Measurements from ENCODE around the gene HTRA3. TPM values are rescaled to one million over a fixed set of nuclear protein-coding genes. Genes with fewer than 3 reads are reported as not detected.

HTRA3 gene
- total RNA-seq, 1 donor from 2014 or later: 0.16 TPM

- no peak overlapping the region for H3K4me3 Mint-ChIP-seq (ENCODE audit: unreplicated experiment)
- no peak for TF ChIP-seq CTCF (IDR thresholded peaks at IDR 0.05)
- no peak for DNase-seq (ENCODE audit: extremely low spot score, unreplicated experiment)
- no peaks in the 10 kb centered on the region for H3K9me3 Mint-ChIP-seq (ENCODE audit: unreplicated experiment)
- no peak overlapping the region for H3K27ac Mint-ChIP-seq (ENCODE audit: unreplicated experiment)
- H3K27me3 Mint-ChIP-seq (ENCODE audit: unreplicated experiment): no peaks in the 10 kb centered on the region
- H3K4me1 Mint-ChIP-seq (ENCODE audit: unreplicated experiment): peaks cover 25% of the 10 kb centered on the region
- H3K36me3 Mint-ChIP-seq (ENCODE audit: unreplicated experiment): no peaks in the 10 kb centered on the region
Observed at GRCh38 chr4:8262637-8263322, 6.8 kb upstream of the HTRA3 start.

GRCh38 chr4:8263397-8263796 is 6.2 kb upstream of the HTRA3 start:
- Mint-ChIP-seq H3K4me3 (ENCODE audit: unreplicated experiment) (no peak overlapping the region), H3K27me3 (ENCODE audit: unreplicated experiment) (peaks cover under 1% of the 10 kb centered on the region), H3K4me1 (ENCODE audit: unreplicated experiment) (peaks cover 23% of the 10 kb centered on the region), H3K36me3 (ENCODE audit: unreplicated experiment) (no peaks in the 10 kb centered on the region), H3K27ac (ENCODE audit: unreplicated experiment) (no peak overlapping the region), H3K9me3 (ENCODE audit: unreplicated experiment) (no peaks in the 10 kb centered on the region)
- no peak for TF ChIP-seq CTCF (IDR thresholded peaks at IDR 0.05)
- DNase-seq (ENCODE audit: extremely low spot score, unreplicated experiment): no peak

- no peak overlapping the region for H3K27ac Mint-ChIP-seq (ENCODE audit: unreplicated experiment)
- no peaks in the 10 kb centered on the region for H3K36me3 Mint-ChIP-seq (ENCODE audit: unreplicated experiment)
- H3K4me3 Mint-ChIP-seq (ENCODE audit: unreplicated experiment): no peak overlapping the region
- peaks cover 7% of the 10 kb centered on the region for H3K27me3 Mint-ChIP-seq (ENCODE audit: unreplicated experiment)
- no peak for DNase-seq (ENCODE audit: extremely low spot score, unreplicated experiment)
- no peaks in the 10 kb centered on the region for H3K9me3 Mint-ChIP-seq (ENCODE audit: unreplicated experiment)
- H3K4me1 Mint-ChIP-seq (ENCODE audit: unreplicated experiment): peaks cover 23% of the 10 kb centered on the region
- no peak for TF ChIP-seq CTCF (IDR thresholded peaks at IDR 0.05)
Observed at GRCh38 chr4:8264106-8264505, 5.4 kb upstream of the HTRA3 start.

GRCh38 chr4:8265171-8265929 is 4.2 kb upstream of the HTRA3 start:
- Mint-ChIP-seq H3K27ac (ENCODE audit: unreplicated experiment) (no peak overlapping the region), H3K4me3 (ENCODE audit: unreplicated experiment) (no peak overlapping the region), H3K4me1 (ENCODE audit: unreplicated experiment) (peaks cover 19% of the 10 kb centered on the region), H3K9me3 (ENCODE audit: unreplicated experiment) (no peaks in the 10 kb centered on the region), H3K27me3 (ENCODE audit: unreplicated experiment) (peaks cover 9% of the 10 kb centered on the region), H3K36me3 (ENCODE audit: unreplicated experiment) (no peaks in the 10 kb centered on the region)
- no peak for DNase-seq (ENCODE audit: extremely low spot score, unreplicated experiment)
- no peak for TF ChIP-seq CTCF (IDR thresholded peaks at IDR 0.05)

- Mint-ChIP-seq H3K4me1 (ENCODE audit: unreplicated experiment) (peaks cover 11% of the 10 kb centered on the region), H3K36me3 (ENCODE audit: unreplicated experiment) (no peaks in the 10 kb centered on the region), H3K27ac (ENCODE audit: unreplicated experiment) (no peak overlapping the region), H3K9me3 (ENCODE audit: unreplicated experiment) (no peaks in the 10 kb centered on the region), H3K4me3 (ENCODE audit: unreplicated experiment) (no peak overlapping the region), H3K27me3 (ENCODE audit: unreplicated experiment) (peaks cover 12% of the 10 kb centered on the region)
- no peak for TF ChIP-seq CTCF (IDR thresholded peaks at IDR 0.05)
- no peak for DNase-seq (ENCODE audit: extremely low spot score, unreplicated experiment)
Observed at GRCh38 chr4:8266088-8266487, 3.5 kb upstream of the HTRA3 start.
